Rectal smooth muscle tissue (tissue), 1 donor: Measurements from ENCODE around the gene DLG1.

Source experiments
- H3K27ac ChIP-seq: one replicate; pipeline ENCODE4 v1.7.0; 2013; ENCODE audit warnings: low read depth, low read length, inconsistent platforms
- H3K27me3 ChIP-seq: one replicate; pipeline ENCODE4 v1.7.0; 2013; ENCODE audit warnings: low read length; ENCODE audit not compliant: control insufficient read depth, insufficient read depth
- H3K36me3 ChIP-seq: one replicate; pipeline ENCODE4 v1.7.0; 2013; ENCODE audit warnings: low read length; ENCODE audit not compliant: control insufficient read depth, insufficient read depth
- H3K4me1 ChIP-seq: one replicate; pipeline ENCODE4 v1.7.0; 2013; ENCODE audit warnings: low read length; ENCODE audit not compliant: control insufficient read depth, insufficient read depth
- H3K4me3 ChIP-seq: one replicate; pipeline ENCODE4 v1.7.0; 2013; ENCODE audit warnings: low read length
- H3K9ac ChIP-seq: one replicate; pipeline ENCODE4 v1.7.0; 2013; ENCODE audit warnings: low read length

The DLG1 gene

DNA sequence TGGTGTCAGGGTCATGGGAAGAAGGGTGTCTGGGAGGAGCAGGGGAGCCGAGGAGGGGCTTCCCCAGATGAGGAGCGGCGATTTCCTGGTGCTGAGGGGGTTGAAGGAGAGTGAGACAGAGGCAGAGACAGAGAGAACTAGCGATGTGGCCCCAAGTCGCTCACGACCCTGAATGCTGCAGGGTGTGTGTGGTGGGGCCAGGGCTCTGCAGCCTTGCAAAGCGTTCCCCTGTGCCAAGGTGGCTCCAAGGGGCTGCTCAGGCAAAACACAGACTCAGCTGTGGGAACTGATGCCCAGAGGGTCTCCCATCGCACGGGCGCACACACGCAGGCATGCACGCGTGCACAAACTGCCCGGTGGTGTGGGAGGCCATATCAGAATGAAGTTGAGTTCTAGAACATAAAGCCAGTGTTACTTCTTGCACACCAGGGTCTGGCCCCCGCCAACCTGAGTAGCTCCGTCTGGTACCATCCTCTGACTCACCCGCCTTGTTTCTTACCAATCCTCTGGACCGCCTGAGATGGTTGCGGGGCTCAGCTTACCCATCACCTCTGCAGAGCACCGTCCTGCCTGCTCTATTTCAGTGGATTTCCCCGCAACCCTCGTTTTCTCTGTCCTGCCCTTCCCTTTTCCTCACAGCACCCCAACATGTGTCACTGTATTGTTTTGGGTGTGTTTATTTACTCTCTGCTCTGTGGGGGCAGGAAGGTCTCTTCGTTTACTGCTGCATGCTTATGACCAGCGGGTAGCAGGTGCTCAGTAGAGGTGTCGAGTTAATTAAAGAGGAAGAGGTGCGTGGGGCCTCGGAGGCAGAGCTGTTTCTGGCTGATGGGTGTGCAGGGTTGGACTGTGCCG lies 273.3 kb downstream of the DLG1 start:
- Histone ChIP-seq H3K27me3 (no peaks in the 10 kb centered on the region), H3K4me3 (no peak overlapping the region), H3K27ac (no peak overlapping the region), H3K4me1 (no peaks in the 10 kb centered on the region), H3K36me3 (no peaks in the 10 kb centered on the region), H3K9ac (no peak overlapping the region)

- H3K4me1 ChIP-seq, result no peaks in the 10 kb centered on the region
- H3K27ac ChIP-seq, result no peak overlapping the region
- H3K27me3 ChIP-seq, result no peaks in the 10 kb centered on the region
- no peak overlapping the region for H3K9ac ChIP-seq
- no peaks in the 10 kb centered on the region for H3K36me3 ChIP-seq
- H3K4me3 ChIP-seq, result no peak overlapping the region
These were observed 274.3 kb downstream of the DLG1 start for GRCh38 chr3:197023998-197024651.

DNA sequence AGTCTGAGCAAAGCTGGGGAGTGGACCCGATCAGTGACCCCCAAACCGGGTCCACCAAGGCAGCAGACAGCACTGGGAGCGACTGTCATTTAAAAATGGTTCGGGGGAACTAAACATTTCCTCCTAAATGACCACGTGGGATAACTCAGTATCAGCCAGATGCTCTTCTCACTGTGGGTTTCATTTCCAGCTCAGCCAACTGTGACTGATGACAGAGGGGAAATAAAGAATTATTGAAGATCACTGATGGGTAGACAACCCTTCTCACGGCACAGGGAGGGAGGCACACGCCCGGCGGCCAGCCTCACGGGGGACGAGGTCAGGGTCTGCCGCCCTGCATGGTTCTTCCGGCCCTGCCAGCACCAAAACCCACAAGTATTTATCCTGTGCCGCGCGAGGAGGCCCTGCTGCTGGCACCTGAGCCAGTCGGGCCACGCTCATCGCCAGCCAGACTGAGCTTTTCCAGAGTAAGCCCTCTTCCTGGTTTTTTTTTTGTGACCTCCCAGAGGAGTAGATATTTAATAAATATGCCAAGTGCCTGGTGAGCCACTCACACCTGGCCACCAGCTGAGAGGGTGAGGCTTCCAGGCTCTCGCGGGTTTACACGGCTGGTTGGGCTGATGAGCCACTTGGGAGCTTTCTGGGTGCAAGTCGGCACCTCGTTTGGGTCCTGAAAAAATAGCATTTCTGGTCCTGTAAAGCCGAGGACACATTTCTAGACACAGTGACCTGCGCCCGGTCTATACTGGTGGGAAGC lies 275.0 kb downstream of the DLG1 start:
- no peak overlapping the region for H3K27ac ChIP-seq
- no peaks in the 10 kb centered on the region for H3K4me1 ChIP-seq
- H3K4me3 ChIP-seq, result no peak overlapping the region
- H3K9ac ChIP-seq, result no peak overlapping the region
- no peaks in the 10 kb centered on the region for H3K27me3 ChIP-seq
- no peaks in the 10 kb centered on the region for H3K36me3 ChIP-seq

- Histone ChIP-seq H3K27me3 (no peaks in the 10 kb centered on the region), H3K36me3 (no peaks in the 10 kb centered on the region), H3K4me3 (no peak overlapping the region), H3K27ac (no peak overlapping the region), H3K9ac (no peak overlapping the region), H3K4me1 (no peaks in the 10 kb centered on the region)
These were observed 275.8 kb downstream of the DLG1 start for GRCh38 chr3:197022405-197023231.

- no peaks in the 10 kb centered on the region for H3K27me3 ChIP-seq
- no peaks in the 10 kb centered on the region for H3K36me3 ChIP-seq
- no peak overlapping the region for H3K4me3 ChIP-seq
- no peak overlapping the region for H3K27ac ChIP-seq
- no peaks in the 10 kb centered on the region for H3K4me1 ChIP-seq
- no peak overlapping the region for H3K9ac ChIP-seq
These were observed 276.5 kb downstream of the DLG1 start for GRCh38 chr3:197021729-197022404.

- H3K27me3 ChIP-seq, result no peaks in the 10 kb centered on the region
- H3K9ac ChIP-seq, result no peak overlapping the region
- H3K4me1 ChIP-seq, result no peaks in the 10 kb centered on the region
- no peak overlapping the region for H3K4me3 ChIP-seq
- no peaks in the 10 kb centered on the region for H3K36me3 ChIP-seq
- no peak overlapping the region for H3K27ac ChIP-seq
These were observed 277.2 kb downstream of the DLG1 start for GRCh38 chr3:197021231-197021630.

- Histone ChIP-seq H3K27ac (no peak overlapping the region), H3K4me3 (no peak overlapping the region), H3K9ac (no peak overlapping the region), H3K4me1 (no peaks in the 10 kb centered on the region), H3K36me3 (no peaks in the 10 kb centered on the region), H3K27me3 (no peaks in the 10 kb centered on the region)
These were observed 278.9 kb downstream of the DLG1 start for GRCh38 chr3:197019535-197019934.

- no peaks in the 10 kb centered on the region for H3K36me3 ChIP-seq
- H3K27ac ChIP-seq, result no peak overlapping the region
- H3K4me3 ChIP-seq, result no peak overlapping the region
- no peak overlapping the region for H3K9ac ChIP-seq
- H3K4me1 ChIP-seq, result no peaks in the 10 kb centered on the region
- H3K27me3 ChIP-seq, result no peaks in the 10 kb centered on the region
These were observed 279.4 kb downstream of the DLG1 start for GRCh38 chr3:197019021-197019420.

DNA sequence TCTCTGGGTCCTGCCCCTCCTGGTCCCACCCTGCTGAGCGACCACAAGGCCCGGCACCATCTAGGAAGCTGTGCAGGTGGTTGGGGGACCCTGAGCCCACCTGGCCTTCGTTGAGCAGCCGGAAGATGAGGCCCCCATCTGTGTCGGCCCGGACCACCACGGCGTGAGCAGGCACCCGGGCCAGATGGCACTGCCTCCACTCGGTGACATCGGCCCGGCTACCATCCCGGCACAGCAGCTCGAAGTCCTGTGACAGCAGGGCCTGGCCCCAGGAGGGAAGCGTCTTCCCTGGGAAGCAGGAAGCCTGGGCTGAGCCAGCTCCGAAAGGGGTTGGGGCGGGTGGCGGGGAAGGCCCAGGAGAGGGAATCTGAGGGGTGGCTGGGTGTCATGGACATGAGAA lies 281.4 kb downstream of the DLG1 start:
- H3K4me1 ChIP-seq, result no peaks in the 10 kb centered on the region
- no peak overlapping the region for H3K4me3 ChIP-seq
- H3K27me3 ChIP-seq, result no peaks in the 10 kb centered on the region
- no peak overlapping the region for H3K27ac ChIP-seq
- H3K36me3 ChIP-seq, result no peaks in the 10 kb centered on the region
- H3K9ac ChIP-seq, result no peak overlapping the region

- no peaks in the 10 kb centered on the region for H3K4me1 ChIP-seq
- H3K27me3 ChIP-seq, result no peaks in the 10 kb centered on the region
- H3K9ac ChIP-seq, result no peak overlapping the region
- no peaks in the 10 kb centered on the region for H3K36me3 ChIP-seq
- H3K4me3 ChIP-seq, result no peak overlapping the region
- no peak overlapping the region for H3K27ac ChIP-seq
These were observed 282.3 kb downstream of the DLG1 start for GRCh38 chr3:197015790-197016736.
